ENCODE data around the gene SMAD1. TPM values are rescaled to one million over a fixed set of nuclear protein-coding genes. Genes with fewer than 3 reads are reported as not detected.

Gene SMAD1
- total RNA-seq, 2 experiments from 2014 or later = 0.67 to 0.92 TPM

GRCh38 chr4:145496292-145496691 lies 14.6 kb downstream of the SMAD1 start:
- no peak for DNase-seq
- TF ChIP-seq, protein P1, sequence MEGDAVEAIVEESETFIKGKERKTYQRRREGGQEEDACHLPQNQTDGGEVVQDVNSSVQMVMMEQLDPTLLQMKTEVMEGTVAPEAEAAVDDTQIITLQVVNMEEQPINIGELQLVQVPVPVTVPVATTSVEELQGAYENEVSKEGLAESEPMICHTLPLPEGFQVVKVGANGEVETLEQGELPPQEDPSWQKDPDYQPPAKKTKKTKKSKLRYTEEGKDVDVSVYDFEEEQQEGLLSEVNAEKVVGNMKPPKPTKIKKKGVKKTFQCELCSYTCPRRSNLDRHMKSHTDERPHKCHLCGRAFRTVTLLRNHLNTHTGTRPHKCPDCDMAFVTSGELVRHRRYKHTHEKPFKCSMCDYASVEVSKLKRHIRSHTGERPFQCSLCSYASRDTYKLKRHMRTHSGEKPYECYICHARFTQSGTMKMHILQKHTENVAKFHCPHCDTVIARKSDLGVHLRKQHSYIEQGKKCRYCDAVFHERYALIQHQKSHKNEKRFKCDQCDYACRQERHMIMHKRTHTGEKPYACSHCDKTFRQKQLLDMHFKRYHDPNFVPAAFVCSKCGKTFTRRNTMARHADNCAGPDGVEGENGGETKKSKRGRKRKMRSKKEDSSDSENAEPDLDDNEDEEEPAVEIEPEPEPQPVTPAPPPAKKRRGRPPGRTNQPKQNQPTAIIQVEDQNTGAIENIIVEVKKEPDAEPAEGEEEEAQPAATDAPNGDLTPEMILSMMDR (IDR thresholded peaks at IDR 0.05) = no peak
- Mint-ChIP-seq H3K36me3 (ENCODE audit: low read depth) (no peaks in the 10 kb centered on the region), H3K4me3 (no peak overlapping the region), H3K27ac (no peak overlapping the region), H3K4me1 (ENCODE audit: low read depth) (no peaks in the 10 kb centered on the region), H3K27me3 (peaks cover 25% of the 10 kb centered on the region), H3K9me3 (no peaks in the 10 kb centered on the region)
- ATAC-seq = no peak
- intact Hi-C loops (cut with micrococcal nuclease) = no loop called here
- ChIA-PET POLR2A (interaction anchor here (1.2 kb wide), 1 partner anchor 12 kb away, joined by 3 read pairs; no protein-coding TSS in a partner anchor), CTCF (no interaction called here)

- Mint-ChIP-seq H3K27ac (no peak overlapping the region), H3K4me1 (ENCODE audit: low read depth) (no peaks in the 10 kb centered on the region), H3K9me3 (no peaks in the 10 kb centered on the region), H3K4me3 (no peak overlapping the region), H3K36me3 (ENCODE audit: low read depth) (no peaks in the 10 kb centered on the region), H3K27me3 (peaks cover 26% of the 10 kb centered on the region)
- DNase-seq (no peak), ATAC-seq (no peak)
- ChIA-PET POLR2A (no interaction called here), CTCF (no interaction called here)
- intact Hi-C loops (cut with micrococcal nuclease) = no loop called here
- TF ChIP-seq, protein P1 (IDR thresholded peaks at IDR 0.05) = no peak
These were observed 15.8 kb downstream of the SMAD1 start for GRCh38 chr4:145497199-145498149.

- H3K27ac Mint-ChIP-seq = no peak overlapping the region
- peaks cover 21% of the 10 kb centered on the region for H3K27me3 Mint-ChIP-seq
- CTCF ChIA-PET = no interaction called here
- TF ChIP-seq, protein P1 (IDR thresholded peaks at IDR 0.05) = no peak
- H3K9me3 Mint-ChIP-seq = no peaks in the 10 kb centered on the region
- ATAC-seq (no peak), DNase-seq (no peak)
- no peaks in the 10 kb centered on the region for H3K4me1 Mint-ChIP-seq (ENCODE audit: low read depth)
- no peak overlapping the region for H3K4me3 Mint-ChIP-seq
- POLR2A ChIA-PET = no interaction called here
- intact Hi-C loops (cut with micrococcal nuclease) = no loop called here
- H3K36me3 Mint-ChIP-seq (ENCODE audit: low read depth) = no peaks in the 10 kb centered on the region
These were observed 16.8 kb downstream of the SMAD1 start for GRCh38 chr4:145498430-145498829.

DNA sequence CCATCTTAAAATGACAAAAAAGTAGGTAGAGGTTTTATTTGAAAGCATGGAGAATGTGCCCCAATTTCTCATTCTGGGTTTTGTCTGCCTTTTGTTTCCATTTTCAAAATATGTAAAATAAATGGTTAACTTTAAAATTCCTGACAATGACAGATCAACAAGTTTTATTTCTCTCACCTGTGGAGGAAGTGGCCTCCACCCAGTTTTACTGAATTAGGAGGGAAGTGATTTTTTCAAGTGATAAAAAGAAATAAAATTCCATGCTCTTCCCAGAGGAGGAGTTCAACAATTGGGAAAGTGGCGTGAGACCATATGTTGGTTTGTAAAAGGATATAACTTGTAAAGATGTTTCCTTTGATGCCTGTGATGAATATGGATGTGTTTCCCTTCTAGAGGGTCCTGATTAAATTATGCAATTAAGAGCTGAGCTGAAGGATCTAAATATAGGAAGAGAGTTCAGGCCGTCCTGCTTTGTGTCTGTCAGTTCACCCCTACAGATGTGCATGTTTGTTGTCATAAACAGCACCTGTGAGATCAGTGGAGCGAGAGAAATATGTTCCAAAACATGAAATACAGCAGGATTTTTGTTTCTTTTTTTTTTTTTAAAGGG lies 19.5 kb downstream of the SMAD1 start:
- no peak overlapping the region for H3K4me3 Mint-ChIP-seq
- H3K36me3 Mint-ChIP-seq (ENCODE audit: low read depth) = no peaks in the 10 kb centered on the region
- ChIA-PET CTCF (no interaction called here), POLR2A (no interaction called here)
- ATAC-seq = no peak
- no peak overlapping the region for H3K27ac Mint-ChIP-seq
- no peak for DNase-seq
- H3K4me1 Mint-ChIP-seq (ENCODE audit: low read depth) = no peaks in the 10 kb centered on the region
- TF ChIP-seq, protein P1 (IDR thresholded peaks at IDR 0.05) = no peak
- H3K27me3 Mint-ChIP-seq = peaks cover 14% of the 10 kb centered on the region
- H3K9me3 Mint-ChIP-seq = no peaks in the 10 kb centered on the region
- intact Hi-C loops (cut with micrococcal nuclease) = no loop called here

GRCh38 chr4:145502809-145503208 lies 21.2 kb downstream of the SMAD1 start:
- intact Hi-C loops (cut with micrococcal nuclease) = no loop called here
- ATAC-seq (no peak), DNase-seq (no peak)
- Mint-ChIP-seq H3K9me3 (no peaks in the 10 kb centered on the region), H3K36me3 (ENCODE audit: low read depth) (no peaks in the 10 kb centered on the region), H3K27me3 (peaks cover 12% of the 10 kb centered on the region), H3K4me3 (no peak overlapping the region), H3K4me1 (ENCODE audit: low read depth) (no peaks in the 10 kb centered on the region), H3K27ac (no peak overlapping the region)
- CTCF ChIA-PET = interaction anchor here (1.6 kb wide), 1 partner anchor 8 kb away, joined by 4 read pairs; no protein-coding TSS in a partner anchor
- POLR2A ChIA-PET = no interaction called here
- TF ChIP-seq, protein P1 (IDR thresholded peaks at IDR 0.05) = no peak

Data from activated CD8-positive, alpha-beta T cell treated with anti-CD3 and anti-CD28 coated beads for 36 hours (primary cell).